Lower leg skin (tissue), 3 donors: ENCODE results near the gene ABCF3.

Experiments
- CTCF ChIP-seq, 3 donors: fragments of 450-650 bp; IDR thresholded peaks; one replicate each; pipeline ENCODE4 v1.5.1; 2016; ENCODE audit warnings: antibody characterized with exemption in 3 of 3, mild to moderate bottlenecking in 3 of 3, moderate library complexity in 2 of 3
- POLR2A ChIP-seq, 2 donors: fragments of 450-650 bp; IDR thresholded peaks; one replicate each; pipeline ENCODE4 v1.6.1; 2016 to 2017; ENCODE audit warnings: antibody characterized with exemption in 2 of 2, mild to moderate bottlenecking in 1 of 2, moderate library complexity in 1 of 2

- TF ChIP-seq POLR2A (IDR thresholded peaks at IDR 0.05) (no peak), CTCF (IDR thresholded peaks at IDR 0.05) (no peak)
These were observed 12.7 kb upstream of the ABCF3 start for GRCh38 chr3:184173374-184173722.
